Stimulated activated CD4-positive, alpha-beta T cell treated with anti-CD3 and anti-CD28 coated beads, Interleukin-1b, Interleukin-23, amount 100 ng/mL, for 48 hours (primary cell): ENCODE data around the gene SLC12A3.

Source experiments
- DNase-seq: peaks from one replicate; pipeline ENCODE4 v3.0.0-alpha.2; 2020

Gene SLC12A3, protein sequence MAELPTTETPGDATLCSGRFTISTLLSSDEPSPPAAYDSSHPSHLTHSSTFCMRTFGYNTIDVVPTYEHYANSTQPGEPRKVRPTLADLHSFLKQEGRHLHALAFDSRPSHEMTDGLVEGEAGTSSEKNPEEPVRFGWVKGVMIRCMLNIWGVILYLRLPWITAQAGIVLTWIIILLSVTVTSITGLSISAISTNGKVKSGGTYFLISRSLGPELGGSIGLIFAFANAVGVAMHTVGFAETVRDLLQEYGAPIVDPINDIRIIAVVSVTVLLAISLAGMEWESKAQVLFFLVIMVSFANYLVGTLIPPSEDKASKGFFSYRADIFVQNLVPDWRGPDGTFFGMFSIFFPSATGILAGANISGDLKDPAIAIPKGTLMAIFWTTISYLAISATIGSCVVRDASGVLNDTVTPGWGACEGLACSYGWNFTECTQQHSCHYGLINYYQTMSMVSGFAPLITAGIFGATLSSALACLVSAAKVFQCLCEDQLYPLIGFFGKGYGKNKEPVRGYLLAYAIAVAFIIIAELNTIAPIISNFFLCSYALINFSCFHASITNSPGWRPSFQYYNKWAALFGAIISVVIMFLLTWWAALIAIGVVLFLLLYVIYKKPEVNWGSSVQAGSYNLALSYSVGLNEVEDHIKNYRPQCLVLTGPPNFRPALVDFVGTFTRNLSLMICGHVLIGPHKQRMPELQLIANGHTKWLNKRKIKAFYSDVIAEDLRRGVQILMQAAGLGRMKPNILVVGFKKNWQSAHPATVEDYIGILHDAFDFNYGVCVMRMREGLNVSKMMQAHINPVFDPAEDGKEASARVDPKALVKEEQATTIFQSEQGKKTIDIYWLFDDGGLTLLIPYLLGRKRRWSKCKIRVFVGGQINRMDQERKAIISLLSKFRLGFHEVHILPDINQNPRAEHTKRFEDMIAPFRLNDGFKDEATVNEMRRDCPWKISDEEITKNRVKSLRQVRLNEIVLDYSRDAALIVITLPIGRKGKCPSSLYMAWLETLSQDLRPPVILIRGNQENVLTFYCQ

DNA sequence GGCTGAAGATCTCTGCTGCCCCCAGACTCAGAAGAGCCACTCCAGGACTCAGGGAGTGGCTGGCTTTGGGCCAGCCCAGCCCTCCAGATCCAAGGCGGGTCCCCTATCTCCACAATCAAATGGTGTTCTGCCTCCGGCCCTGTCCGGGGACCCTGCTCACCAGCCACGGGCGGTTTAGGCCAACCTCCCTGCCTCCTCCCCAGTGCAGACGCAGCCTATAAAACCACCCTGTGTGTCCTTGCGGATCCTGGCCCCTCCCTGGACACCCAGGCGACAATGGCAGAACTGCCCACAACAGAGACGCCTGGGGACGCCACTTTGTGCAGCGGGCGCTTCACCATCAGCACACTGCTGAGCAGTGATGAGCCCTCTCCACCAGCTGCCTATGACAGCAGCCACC, at the start of gene SLC12A3:
TSS of gene SLC12A3 (plus strand) at position 248 of the 400 bp plus-strand sequence. CDS start at position 277, 29 bp downstream.
- no peak for DNase-seq

DNA sequence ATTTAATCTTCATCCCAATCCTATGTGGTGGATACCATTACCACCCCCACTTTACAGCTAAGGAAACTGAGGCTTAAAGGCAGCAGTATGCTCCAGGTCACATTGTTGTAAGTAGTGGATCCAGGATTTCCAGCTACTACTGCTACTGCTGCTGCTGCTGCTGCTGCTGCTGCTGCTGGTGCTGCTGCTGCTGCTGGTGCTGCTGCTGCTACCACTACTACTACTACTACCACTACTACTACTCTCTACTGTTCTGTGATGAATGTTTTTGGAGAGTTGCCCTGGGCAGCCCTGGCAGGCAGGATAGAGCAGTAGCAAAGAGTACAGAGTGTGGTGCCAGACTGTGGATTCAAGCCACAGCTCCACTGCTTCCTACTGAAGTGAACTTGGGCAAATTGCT, 49.3 kb upstream of the SLC12A3 start:
- DNase-seq, result no peak

DNA sequence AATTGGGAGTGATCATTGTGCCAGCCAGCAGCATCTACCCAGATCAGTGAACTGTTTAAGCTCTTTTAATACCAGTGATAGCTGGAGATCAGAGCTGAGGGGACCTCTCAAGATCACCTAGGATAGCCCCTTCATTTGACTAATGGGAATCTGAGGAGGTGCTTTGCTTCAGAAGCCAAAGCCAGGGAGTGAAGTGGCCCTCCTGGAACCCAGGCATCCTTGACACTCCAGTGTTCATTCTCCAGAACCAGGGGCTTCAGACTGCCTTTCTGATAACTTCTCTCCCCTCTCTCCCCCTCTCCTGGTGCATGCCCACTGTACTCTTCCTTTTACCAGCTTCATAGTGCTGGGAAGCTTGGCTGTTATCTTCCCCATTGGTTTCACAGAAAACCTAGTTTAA, 48.0 kb upstream of the SLC12A3 start:
- DNase-seq, result no peak

DNA sequence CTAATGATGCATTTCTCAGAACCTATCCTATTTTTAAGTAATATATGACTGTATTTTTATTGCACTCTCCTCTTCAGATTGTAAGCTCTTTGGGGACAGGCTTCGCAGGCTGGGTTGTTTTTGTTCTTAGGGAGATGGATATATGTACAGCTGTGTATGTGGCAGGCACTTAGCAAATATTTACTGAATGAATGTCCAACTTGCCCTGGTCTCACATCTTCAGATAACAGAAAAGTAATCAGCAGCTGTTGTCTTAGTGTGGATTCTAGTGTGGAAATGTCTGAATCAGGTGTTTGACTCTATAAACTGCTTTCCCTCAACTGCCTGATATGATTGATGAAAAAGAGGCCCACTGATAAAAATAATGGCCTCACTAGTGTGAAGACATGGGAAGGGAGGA, 47.1 kb upstream of the SLC12A3 start:
- DNase-seq, result no peak

DNA sequence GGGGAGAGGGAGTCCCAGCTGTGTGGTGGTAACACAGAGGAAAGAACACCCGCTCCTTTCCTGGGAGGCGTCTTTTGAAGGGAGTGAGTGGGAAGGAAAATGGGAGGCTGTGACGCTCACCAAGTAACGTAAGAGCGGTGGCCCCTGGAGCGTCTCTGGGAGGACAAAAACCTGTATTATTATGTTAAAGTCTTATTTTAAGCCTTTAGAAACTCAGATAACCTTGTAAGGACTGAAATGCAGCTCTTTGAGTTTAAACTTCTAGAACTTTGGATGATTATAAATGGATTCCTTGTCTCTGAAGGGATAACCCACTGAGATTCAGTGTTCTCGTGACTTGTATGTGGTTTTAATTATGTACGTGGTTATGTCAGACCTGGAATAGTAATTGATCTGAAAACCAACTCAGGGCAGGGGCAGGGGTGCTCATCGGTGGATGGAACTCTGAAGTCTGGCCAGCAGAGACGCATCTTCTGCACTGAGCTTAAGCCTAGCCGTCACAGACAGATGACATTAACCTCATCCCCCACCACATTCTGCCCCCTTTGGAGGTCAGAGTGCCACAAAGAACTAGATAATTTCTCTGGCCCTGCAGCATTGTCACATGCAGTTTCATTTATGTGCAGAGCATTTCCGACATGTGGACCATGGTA, 41.8 kb upstream of the SLC12A3 start:
- DNase-seq, result no peak

DNA sequence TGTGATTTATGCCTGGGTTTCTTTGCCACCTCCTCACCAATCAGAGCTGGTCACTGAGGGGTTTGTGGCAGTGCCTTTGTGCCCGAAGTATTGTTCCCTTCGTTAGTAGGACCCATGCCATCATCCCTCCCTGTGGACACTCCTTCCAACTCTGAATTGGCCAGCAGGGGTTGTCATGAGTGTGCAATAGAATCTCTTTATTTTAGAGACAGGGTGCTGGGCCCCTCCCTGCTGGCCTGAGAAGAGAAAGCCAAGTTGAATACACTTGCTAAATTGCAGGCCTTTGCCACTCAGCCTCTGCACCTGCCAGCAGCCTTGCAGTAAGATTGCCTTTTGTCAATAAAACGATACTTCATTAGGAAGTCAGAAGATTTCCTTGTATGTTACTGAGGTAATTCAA, 40.7 kb upstream of the SLC12A3 start:
- DNase-seq, result no peak

DNA sequence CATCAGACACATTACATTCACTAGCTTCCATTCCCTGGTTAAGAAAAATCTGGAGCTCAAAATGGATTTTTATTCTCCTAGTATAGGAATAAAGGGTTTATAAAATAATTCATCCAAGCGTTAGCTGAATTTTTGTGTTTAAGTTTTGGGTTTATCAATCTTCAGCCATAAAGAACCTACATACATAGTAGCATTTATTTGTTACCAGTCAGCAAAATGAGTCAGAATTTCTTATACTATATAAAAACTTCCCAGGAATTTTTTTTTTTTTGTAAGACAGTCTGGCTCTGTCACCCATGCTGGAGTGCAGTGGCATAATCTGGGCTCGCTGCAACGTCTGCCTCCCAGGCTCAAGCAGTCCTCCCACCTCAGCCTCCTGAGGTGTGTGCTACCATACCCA, 40.2 kb upstream of the SLC12A3 start:
- no peak for DNase-seq

DNA sequence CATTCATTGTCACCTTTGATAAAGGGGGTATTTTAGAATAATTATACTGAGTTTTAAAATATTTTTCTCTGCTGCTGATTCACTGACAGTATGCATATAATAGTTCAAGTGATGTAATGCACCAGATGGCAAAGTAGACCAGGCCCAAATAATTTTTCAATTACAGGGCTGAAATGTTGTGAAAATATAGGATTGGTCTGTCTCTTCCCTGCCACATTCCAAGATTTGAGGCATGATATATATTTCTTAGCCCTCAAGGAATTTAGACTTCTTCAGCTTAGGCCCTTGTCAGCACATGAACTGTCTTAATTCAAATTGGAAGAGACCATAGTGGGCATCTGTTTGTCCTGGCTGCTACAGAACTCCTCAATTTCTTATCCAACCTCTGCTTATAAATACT, 39.2 kb upstream of the SLC12A3 start:
- no peak for DNase-seq

DNA sequence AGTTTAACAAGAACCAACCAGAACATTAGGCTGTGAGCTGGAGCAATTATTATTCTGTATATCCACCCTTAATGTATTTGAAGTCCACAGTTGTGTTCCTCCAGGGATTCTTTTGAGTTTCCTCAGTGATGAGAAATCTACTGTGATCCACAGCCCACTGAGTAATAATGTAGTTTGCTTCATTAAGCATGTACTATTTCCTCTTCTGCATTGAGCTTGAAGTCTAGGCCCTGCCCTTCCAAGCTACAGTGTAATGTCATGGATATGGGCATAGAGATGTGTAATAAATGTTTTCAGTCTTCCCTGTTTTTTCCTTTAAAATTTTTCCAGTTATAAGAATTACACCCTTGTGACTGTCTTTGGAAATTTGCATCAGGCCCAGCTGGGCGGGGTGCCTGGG, 36.4 kb upstream of the SLC12A3 start:
- DNase-seq, result no peak

DNA sequence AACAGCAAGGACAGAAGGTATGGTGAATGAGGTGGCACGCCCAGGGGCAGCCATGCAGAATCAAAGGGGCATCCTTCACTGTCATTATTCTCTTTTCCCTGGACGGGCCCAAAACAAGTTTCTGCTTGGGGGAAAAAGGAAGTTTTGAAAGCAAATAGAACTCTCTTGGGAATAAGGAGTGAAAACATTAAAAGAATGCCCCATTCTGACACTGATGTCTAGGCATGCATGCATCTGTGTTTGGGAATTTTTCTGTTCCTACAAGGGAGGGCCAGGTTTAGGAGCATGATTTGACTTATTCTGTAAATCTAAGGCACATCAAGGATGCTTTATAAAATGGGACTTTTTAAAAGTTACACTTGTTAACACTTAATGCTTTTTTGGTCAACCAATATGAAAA, 34.3 kb upstream of the SLC12A3 start:
- DNase-seq, result no peak

DNA sequence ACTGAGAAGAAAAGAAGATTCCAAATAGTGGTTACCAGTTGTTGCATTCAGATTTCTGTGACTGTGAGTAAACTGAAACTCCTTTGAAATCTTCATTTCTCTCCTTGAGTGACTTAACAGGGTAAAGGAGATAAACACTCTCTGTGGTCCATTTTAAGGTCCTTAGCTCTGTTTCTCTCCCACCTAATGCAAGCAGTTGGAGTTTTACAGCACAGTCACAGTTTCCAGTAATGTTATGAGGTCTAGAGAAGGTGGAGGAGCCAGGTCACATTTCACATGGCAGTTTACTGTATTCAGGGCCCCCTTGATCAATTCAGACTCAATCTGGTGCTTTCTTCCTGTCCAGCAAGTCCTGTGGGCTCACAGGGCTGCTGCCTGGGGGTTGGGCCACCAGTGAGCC, 32.2 kb upstream of the SLC12A3 start:
- no peak for DNase-seq

DNA sequence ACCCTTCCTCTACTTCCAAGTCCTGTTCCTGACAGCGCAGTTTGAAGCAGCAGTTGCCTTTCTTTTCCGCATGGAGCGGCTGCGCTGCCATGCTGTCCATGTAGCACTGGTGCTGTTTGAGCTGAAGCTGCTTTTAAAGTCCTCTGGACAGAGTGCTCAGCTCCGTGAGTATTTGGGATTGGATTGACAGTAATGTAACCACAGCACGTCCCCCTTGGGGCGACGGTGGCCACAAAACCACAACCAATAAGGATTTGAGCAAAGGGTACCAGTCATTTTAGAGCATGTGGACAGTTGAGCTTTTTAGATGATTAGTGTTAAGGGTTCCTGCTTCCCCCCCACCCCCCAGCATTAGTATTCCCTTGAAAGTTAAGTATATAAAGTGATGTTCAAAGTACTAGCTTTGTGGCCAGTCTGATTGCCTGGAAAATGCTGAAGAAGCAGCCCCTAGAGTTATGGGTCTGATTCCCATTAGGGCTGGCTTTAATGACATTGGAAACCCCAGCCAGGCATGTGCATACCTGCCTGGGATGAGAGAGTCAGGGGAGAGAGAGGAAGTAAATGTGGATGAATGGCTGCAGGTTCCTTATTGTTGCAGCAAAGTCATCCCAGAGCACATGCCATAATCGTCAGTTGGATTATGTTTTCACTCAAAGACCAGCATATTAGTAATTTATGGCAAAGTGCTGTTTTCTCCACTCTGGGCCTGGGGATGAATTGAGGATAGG, 31.6 kb upstream of the SLC12A3 start:
- DNase-seq, result no peak

DNA sequence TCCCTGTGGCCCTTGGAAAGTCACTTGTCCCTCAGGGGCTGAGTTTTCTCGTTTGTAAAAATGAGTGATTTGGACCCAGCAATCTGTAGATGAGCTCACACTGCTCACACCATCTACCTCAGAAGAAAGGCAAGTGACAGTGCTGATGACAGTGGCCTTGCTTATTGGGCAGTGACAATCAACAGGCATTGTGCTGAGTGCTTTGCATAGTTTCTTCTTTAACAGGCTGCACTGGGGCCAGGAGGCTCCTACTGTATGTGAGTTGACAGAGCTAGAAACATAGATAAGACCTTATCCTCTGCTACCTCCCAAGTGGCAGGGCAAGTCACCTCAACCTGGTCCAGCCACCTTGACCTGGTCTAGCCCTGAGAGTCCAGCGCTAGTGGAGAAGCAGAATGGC, 29.7 kb upstream of the SLC12A3 start:
- no peak for DNase-seq

DNA sequence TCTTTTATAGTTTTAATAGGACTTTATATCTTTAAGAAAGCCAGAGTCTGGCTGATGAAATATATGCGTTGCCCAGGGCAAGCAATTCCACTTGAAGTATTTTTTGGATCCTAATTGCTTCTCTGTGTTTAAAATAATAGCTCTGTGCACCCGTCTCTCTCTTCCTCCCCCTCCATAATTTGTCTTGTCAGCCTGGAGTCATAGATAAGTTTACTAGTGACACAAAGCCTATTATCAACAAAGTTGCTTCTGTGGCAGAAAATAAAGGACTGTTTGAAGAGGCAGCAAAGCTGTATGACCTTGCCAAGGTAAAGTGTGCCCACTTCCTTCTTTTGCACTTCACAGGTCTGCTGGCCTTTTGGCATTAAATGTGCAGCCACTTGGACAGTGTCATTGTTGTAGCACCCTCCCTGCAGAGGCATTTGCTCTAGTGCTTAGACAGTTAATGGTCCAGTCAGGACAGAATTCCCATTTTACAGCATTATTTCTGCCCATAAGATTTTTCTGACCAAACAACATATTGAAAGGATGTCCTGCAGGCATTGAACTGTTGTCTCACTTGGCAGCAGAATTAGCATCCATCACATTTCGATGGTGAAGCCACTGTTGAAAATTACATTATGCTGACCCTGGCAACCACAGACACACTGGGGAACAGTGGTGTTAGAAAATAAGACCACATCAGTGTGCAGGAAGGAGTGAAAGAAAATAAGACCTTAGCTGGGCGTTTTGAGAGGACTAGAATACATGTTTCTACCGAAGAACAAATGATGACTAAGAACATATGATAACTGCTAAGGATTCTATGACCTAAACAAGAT, 28.4 kb upstream of the SLC12A3 start:
- DNase-seq, result no peak

DNA sequence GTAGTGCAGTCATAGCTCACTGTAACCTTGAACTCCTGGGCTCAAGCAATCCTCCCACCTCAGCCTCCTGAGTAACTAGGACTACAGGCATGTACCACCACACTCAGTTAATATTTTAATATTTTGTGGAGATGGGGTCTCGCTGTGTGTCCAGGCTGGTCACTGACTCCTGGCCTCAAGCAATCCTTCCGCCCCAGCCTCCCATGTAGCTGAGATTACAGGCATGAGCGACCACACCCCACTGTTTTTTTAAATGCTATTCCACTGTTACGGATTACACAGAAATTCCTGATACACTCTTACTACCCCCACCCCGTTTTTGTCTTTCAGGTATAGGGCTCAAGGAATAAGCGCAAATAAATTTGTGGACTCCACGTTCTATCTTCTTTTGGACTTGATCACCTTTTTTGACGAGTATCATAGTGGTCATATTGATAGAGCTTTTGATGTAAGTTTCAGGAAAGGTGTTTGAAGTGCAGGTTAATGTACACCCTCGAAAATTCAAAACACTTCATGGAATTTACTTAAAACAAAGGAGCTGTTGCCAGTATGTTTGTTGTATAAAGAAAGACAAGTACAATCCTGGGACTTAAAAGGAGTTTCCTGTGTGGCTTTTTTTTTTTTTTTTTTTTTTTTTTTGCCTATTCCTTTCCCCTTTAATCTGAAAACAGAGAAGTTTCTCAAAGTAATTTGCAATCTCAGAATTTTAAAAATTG, 26.2 kb upstream of the SLC12A3 start:
- DNase-seq, result no peak

DNA sequence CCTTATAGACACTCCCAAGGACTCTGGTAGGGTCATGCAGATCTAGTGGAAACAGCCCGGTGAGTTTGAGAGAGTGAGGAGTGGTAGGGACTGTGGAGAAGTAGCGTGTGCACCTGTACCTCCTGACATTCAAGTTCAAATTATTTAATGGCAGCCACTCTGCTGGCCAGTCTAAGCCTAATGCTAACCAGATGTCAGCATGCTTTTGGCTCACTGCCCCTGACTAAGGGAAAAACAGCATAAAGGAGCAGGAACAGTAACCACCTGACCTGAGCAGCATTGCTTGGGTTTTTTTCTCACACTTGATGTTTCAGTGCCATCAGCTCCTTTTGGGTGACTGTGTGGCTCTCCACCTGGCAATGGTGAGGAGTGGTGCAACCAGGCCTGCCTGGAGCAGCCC, 23.8 kb upstream of the SLC12A3 start:
- no peak for DNase-seq

DNA sequence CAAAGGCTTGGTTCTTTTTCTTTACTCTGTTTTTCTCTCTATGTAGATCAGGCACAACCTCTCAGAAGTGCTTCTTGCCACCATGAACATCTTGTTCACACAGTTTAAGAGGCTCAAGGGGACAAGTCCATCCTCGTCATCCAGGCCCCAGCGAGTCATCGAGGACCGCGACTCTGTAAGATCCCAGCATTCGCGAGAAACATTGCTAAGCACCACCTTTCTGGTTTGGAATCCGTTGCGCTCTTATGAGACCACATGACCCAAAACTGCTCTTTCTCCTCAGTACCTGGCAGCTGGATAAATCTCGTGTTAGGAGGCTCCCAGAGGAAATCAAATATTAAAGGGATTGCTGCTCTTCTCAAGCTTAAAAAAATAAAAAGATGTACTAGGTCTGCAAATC, 23.3 kb upstream of the SLC12A3 start:
- DNase-seq, result no peak

DNA sequence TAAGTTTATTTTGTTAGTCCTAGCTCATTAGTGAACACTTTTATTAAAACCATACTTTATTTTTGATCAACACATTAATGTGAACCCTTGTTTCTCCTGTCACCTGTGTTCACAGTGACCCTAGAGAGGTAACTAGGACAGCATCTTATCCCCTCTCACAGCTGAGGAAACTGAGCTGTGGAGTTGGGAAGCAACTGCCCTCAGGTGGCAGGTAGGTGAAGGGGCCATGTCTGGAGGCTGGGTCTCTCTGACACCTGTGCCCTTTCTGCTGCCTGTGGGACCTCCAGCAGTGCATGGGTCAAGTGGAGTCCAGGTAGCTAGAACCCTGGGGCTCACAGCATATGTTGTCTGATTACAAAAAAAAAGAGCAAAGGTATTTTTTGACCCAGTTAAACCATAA, 22.9 kb upstream of the SLC12A3 start:
- no peak for DNase-seq

DNA sequence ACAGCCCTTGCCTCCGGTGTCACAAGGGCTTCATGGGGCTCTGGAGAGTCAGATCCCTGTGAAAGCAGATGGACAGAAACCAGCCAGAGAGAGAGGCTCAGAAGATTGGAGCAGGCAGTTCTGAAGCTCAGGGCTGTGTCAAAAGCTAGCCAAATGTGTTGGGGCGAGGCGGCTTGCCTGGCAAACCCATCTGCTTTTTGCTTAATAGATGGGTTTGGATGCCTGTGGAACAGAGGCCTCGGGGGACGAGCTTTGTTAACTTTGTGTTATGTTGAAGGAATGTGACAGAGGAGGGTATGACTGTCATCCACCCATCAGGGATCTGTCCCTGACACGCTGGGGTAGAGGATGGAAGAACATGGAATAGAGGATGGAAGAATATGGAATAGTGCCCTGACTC, 21.0 kb upstream of the SLC12A3 start:
- no peak for DNase-seq

DNA sequence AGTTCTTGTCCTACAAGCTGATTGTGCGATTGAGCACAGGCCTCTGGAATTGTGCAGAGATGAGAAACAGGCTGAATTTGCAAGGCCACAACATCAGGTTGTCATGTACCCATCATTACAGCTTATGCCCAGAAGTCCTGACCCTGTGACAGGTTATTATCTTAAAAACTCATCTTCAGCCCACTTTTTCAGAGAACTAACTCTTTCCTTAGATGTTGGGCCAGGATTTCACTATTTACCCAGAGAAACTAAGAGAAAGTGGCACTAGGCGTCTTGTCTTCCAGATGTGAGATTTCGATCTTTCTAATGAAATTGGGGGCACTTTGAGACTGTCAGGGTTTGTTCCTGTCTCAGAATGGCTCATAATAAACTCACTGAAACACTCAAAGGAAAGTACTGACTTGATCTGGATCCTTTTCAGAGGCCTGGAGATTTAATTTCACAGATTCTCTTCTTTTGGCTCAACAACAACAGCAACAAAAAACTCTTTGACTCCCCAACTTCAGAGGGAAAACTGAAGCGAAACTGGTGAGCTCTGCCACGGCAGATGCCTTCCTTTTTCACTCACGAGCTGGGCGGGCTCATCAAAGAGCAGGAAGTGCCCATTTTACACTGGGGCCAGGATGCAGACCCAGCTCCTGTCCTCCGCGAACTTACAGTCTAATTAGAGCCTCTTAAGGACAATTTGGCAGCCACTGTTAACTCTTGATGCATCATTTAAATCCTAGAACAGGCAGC, 17.7 kb upstream of the SLC12A3 start:
- DNase-seq, result peak; percentile 23
